ENCODE measurements around the gene CBX2. TPM values are rescaled to one million over a fixed set of nuclear protein-coding genes. Genes with fewer than 3 reads are reported as not detected.
A peak's percentile ranks its signal among the peaks of the same experiment; 100 is the strongest.
"Not testable (repeated sequence)": the region's sequence is repeated elsewhere in the genome, so short reads cannot be mapped to it uniquely, and the experiment has no call there.

The CBX2 gene
- total RNA-seq, 1 donor from 2014 or later: 53.5 TPM

DNA sequence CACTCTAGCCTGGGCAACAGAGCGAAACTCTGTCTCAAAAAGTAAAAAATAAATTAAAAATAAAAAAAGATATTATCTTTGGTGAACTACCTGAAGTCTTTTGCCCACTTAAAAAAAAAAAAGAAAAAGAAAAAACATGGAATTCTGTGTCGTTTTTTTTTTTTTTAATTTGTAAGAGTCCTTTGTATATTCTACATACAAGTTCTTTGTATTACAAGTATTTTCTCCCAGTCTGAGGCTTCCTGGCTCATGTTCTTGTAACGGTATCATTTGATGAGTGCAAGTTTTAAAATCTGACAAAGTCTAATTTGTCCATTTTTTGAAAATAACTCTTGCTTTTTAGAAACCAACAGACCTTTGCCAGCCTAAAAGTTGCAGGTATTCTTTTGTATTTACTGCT, 12.2 kb upstream of the CBX2 start:
- no peaks in the 10 kb centered on the region for H3K9me3 Mint-ChIP-seq
- no peak overlapping the region for H3K9ac ChIP-seq
- H3K4me3 Mint-ChIP-seq: no peak overlapping the region
- no peaks in the 10 kb centered on the region for H4K20me1 ChIP-seq (ENCODE audit: low read depth)
- no peaks in the 10 kb centered on the region for H3K4me1 Mint-ChIP-seq
- no peak overlapping the region for H2AFZ ChIP-seq (replicated peaks)
- no peaks in the 10 kb centered on the region for H3F3A ChIP-seq (ENCODE audit: low read depth)
- peaks cover 3% of the 10 kb centered on the region for H3K36me3 Mint-ChIP-seq
- TF ChIP-seq EZH2 (IDR thresholded peaks at IDR 0.05) (no peak), EZH2phosphoT487 (IDR thresholded peaks at IDR 0.05) (no peak)
- TF ChIP-seq, protein P1, sequence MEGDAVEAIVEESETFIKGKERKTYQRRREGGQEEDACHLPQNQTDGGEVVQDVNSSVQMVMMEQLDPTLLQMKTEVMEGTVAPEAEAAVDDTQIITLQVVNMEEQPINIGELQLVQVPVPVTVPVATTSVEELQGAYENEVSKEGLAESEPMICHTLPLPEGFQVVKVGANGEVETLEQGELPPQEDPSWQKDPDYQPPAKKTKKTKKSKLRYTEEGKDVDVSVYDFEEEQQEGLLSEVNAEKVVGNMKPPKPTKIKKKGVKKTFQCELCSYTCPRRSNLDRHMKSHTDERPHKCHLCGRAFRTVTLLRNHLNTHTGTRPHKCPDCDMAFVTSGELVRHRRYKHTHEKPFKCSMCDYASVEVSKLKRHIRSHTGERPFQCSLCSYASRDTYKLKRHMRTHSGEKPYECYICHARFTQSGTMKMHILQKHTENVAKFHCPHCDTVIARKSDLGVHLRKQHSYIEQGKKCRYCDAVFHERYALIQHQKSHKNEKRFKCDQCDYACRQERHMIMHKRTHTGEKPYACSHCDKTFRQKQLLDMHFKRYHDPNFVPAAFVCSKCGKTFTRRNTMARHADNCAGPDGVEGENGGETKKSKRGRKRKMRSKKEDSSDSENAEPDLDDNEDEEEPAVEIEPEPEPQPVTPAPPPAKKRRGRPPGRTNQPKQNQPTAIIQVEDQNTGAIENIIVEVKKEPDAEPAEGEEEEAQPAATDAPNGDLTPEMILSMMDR (IDR thresholded peaks at IDR 0.05): no peak
- no peak overlapping the region for H3K27ac Mint-ChIP-seq
- H3K4me3 ChIP-seq: no peak overlapping the region
- no peak overlapping the region for H3K27ac ChIP-seq
- DNase-seq (ENCODE audit: low spot score): no peak
- no peaks in the 10 kb centered on the region for H3K4me1 ChIP-seq
- no peaks in the 10 kb centered on the region for H3K27me3 Mint-ChIP-seq (ENCODE audit: insufficient read depth, low read depth)
- no peaks in the 10 kb centered on the region for H3K36me3 ChIP-seq
- H3K4me2 ChIP-seq: no peak overlapping the region
- H3K9me3 ChIP-seq (ENCODE audit: low read depth): no peaks in the 10 kb centered on the region
- H3K79me2 ChIP-seq (ENCODE audit: low read depth): no peaks in the 10 kb centered on the region
- no peaks in the 10 kb centered on the region for H3K27me3 ChIP-seq

DNA sequence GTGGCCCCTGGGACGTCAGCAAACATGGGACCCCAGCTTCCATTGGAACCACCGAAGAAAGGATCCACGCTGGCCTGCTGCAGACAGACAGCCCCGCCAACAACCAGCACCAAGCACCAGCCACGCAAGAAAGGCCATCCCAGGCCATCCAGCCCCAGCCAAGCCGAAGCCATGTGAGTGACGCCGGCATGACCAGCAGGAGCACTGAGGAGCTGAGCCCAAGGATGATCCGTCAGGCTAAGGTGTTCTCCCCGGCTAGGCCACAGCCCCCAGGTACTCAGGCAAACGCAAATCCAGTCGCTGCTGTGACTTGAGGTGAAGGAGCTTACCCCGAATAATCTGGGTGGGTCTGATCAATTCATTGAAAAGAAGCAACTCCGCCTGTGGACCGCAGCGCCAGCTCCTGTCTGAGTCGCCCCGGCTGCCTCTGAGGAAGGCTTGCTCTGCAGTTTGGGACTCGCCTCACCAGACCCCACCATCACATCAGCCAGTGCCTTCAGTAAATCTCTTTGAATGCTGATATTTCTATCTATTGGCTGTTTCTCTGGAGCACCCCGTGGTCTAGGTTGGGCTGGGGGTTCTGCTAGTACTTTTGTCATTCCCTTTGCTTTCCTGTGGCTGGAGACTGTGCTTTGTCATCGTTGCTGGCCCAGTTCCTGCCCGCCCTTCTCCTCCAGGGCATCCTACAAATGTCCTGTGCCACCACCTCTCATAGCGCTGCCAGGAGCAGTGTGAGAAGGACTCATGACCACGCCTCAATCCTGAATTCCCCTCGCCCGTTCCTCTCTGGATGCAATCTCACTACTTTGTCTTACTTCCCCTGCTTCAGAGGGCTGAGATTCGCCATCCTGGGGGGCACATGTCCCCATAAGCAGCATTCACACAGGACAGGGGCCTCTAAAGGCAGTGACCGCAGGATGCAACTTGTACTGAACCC, 8.1 kb upstream of the CBX2 start:
- TF ChIP-seq EZH2phosphoT487 (IDR thresholded peaks at IDR 0.05) (no peak), EZH2 (IDR thresholded peaks at IDR 0.05) (no peak)
- TF ChIP-seq, protein P1 (IDR thresholded peaks at IDR 0.05): no peak
- Mint-ChIP-seq H3K4me3 (no peak overlapping the region), H3K27me3 (ENCODE audit: insufficient read depth, low read depth) (peaks cover 5% of the 10 kb centered on the region), H3K27ac (peak overlapping the region; percentile 44), H3K9me3 (no peaks in the 10 kb centered on the region), H3K4me1 (peaks cover 10% of the 10 kb centered on the region), H3K36me3 (peaks cover 3% of the 10 kb centered on the region)
- no peaks in the 10 kb centered on the region for H3K9me3 ChIP-seq (ENCODE audit: low read depth)
- H4K20me1 ChIP-seq (ENCODE audit: low read depth): no peaks in the 10 kb centered on the region
- H3K27ac ChIP-seq: no peak overlapping the region
- H3K9ac ChIP-seq: no peak overlapping the region
- H2AFZ ChIP-seq (replicated peaks): no peak overlapping the region
- H3F3A ChIP-seq (ENCODE audit: low read depth): no peaks in the 10 kb centered on the region
- H3K4me3 ChIP-seq: no peak overlapping the region
- no peaks in the 10 kb centered on the region for H3K27me3 ChIP-seq
- DNase-seq (ENCODE audit: low spot score): no peak
- H3K79me2 ChIP-seq (ENCODE audit: low read depth): no peaks in the 10 kb centered on the region
- no peaks in the 10 kb centered on the region for H3K36me3 ChIP-seq
- H3K4me1 ChIP-seq: no peaks in the 10 kb centered on the region
- no peak overlapping the region for H3K4me2 ChIP-seq

DNA sequence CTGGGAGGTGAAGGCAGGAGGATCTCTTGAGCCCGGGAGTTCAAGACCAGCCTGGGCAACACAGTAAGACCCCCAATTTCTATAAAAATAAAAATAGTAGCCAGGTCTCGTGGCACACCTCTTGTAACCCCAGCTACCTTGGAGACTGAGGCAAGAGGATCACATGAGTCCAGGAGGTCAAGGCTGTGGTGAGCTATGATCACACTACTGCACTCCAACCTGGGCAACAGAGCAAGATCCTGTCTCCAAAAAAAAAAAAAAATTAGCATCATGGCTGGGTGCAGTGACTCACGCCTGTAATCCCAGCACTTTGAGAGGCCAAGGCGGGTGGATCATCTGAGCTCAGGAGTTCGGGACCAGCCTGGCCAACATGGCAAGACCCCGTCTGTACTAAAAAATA, 6.7 kb upstream of the CBX2 start:
- H3K4me3 Mint-ChIP-seq: no peak overlapping the region
- Histone ChIP-seq H3K27ac (no peak overlapping the region), H3K27me3 (peaks cover 2% of the 10 kb centered on the region), H3K4me1 (peaks cover 13% of the 10 kb centered on the region), H3K79me2 (ENCODE audit: low read depth) (peaks cover 3% of the 10 kb centered on the region), H3K9me3 (ENCODE audit: low read depth) (no peaks in the 10 kb centered on the region), H3K36me3 (no peaks in the 10 kb centered on the region), H3K4me3 (no peak overlapping the region), H4K20me1 (ENCODE audit: low read depth) (no peaks in the 10 kb centered on the region), H3K4me2 (no peak overlapping the region), H2AFZ (replicated peaks) (no peak overlapping the region), H3K9ac (no peak overlapping the region), H3F3A (ENCODE audit: low read depth) (peaks cover 7% of the 10 kb centered on the region)
- H3K36me3 Mint-ChIP-seq: peaks cover 3% of the 10 kb centered on the region
- H3K4me1 Mint-ChIP-seq: peaks cover 24% of the 10 kb centered on the region
- H3K9me3 Mint-ChIP-seq: no peaks in the 10 kb centered on the region
- peaks cover 6% of the 10 kb centered on the region for H3K27me3 Mint-ChIP-seq (ENCODE audit: insufficient read depth, low read depth)
- no peak for DNase-seq (ENCODE audit: low spot score)
- TF ChIP-seq EZH2 (IDR thresholded peaks at IDR 0.05): no peak
- H3K27ac Mint-ChIP-seq: no peak overlapping the region

DNA sequence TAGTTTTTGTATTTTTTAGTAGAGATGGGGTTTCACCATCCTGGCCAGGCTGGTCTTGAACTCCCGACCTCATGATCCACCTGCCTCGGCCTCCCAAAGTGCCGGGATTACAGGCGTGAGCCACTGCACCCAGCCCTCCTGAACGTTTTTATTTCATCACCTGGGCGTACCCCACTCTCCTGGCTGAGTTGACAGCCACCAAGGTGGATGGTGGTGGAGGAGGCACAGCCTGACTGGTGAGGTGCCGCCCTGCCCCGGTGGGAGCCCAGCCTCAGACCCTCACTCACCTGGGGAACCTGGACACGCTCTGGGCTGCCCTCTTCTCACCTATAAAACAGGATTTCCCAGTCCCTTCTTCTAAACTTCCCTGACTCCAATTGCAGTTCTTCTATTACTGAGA, 5.2 kb upstream of the CBX2 start:
- H3K79me2 ChIP-seq (ENCODE audit: low read depth); H3K4me2 ChIP-seq; H3K27me3 ChIP-seq; H3K4me3 ChIP-seq; H2AFZ ChIP-seq (replicated peaks); DNase-seq (ENCODE audit: low spot score); H4K20me1 ChIP-seq (ENCODE audit: low read depth); H3K9me3 ChIP-seq (ENCODE audit: low read depth); H3K27ac ChIP-seq; H3K9me3 Mint-ChIP-seq; H3K9ac ChIP-seq; H3K36me3 Mint-ChIP-seq; H3K27ac Mint-ChIP-seq; H3K27me3 Mint-ChIP-seq (ENCODE audit: insufficient read depth, low read depth); H3K36me3 ChIP-seq: not testable (repeated sequence)
- Mint-ChIP-seq H3K4me3 (peak overlapping the region; percentile 22), H3K4me1 (peaks cover 32% of the 10 kb centered on the region)
- peaks cover 20% of the 10 kb centered on the region for H3F3A ChIP-seq (ENCODE audit: low read depth)
- H3K4me1 ChIP-seq: peaks cover 24% of the 10 kb centered on the region
